GM12892 (cell line): ENCODE measurements around the gene NHLRC3. TPM values are rescaled to one million over a fixed set of nuclear protein-coding genes. Genes with fewer than 3 reads are reported as not detected.
A peak's percentile ranks its signal among the peaks of the same experiment; 100 is the strongest.
"Not testable (repeated sequence)": the region's sequence is repeated elsewhere in the genome, so short reads cannot be mapped to it uniquely, and the experiment has no call there.

ENCODE experiments used
- DNase-seq: peaks from one replicate; pipeline ENCODE4 v3.0.0; 2011; ENCODE audit not compliant: insufficient read length
- FAIRE-seq: peaks from 2 replicates; lab custom pipeline; 2011; peaks lifted over from hg19 to GRCh38; lab: Jason Lieb, UNC
- POLR2A ChIP-seq: IDR thresholded peaks from 2 replicates; pipeline ENCODE4 v1.6.1; 2011; ENCODE audit warnings: low read depth, low read length, control low read depth
- POLR2AphosphoS5 ChIP-seq: IDR thresholded peaks from 2 replicates; pipeline ENCODE4 v1.6.1; 2011; ENCODE audit warnings: low read depth, low read length, control low read depth
- TAF1 ChIP-seq: IDR thresholded peaks from 2 replicates; pipeline ENCODE4 v1.6.1; 2011; ENCODE audit warnings: low read depth, mild to moderate bottlenecking, control low read depth, low read length, borderline replicate concordance
- polyA plus RNA-seq: library from polyadenylated mRNA; unstranded; fragments of >200 nt; gene quantifications from one replicate; pipeline ENCODE4 v1.2.1, GENCODE V29; 2012; ENCODE audit warnings: missing spikeins, inconsistent platforms; ENCODE audit not compliant: missing spikeins

Gene NHLRC3, protein sequence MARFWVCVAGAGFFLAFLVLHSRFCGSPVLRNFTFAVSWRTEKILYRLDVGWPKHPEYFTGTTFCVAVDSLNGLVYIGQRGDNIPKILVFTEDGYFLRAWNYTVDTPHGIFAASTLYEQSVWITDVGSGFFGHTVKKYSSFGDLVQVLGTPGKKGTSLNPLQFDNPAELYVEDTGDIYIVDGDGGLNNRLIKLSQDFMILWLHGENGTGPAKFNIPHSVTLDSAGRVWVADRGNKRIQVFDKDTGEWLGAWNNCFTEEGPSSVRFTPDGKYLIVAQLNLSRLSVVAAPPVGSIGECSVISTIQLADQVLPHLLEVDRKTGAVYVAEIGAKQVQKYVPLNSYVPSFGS
- 15.2 TPM for polyA plus RNA-seq

DNA sequence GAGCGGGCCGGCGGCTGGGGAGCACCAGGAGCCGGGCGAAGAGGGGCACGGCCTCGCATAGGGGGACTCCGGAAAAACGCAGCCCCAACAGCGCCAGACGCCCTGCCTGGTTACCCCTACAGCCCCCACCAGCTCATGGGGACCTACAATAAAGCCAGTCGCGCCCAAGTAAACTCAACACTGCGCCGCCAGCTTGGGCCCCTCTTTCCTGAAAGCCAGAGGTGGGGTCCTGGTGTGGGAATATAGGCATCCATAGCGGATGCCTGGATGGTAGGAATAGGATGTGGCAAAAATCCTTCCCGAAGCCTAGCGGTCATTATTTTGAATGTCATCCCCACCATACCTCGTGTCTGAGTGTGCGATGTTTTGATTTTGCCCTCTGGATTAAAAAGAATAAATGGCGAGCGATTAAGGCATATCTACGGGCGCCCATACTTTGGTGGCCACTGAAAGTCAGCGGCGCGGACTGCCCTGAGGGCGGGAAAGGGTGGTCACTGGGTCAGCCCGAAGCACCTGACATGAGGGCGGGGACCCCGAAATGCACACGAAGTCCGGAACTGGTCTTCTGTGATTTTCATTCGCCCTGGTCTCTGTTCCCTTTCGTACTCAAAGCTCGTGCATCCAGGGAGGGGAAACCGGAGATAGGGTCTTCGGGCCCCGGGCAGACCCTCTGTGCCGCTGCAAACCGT, at the start of gene NHLRC3, which contains the start of gene PROSER1:
Gene NHLRC3, plus strand, starts transcription at position 577 of the 689 bp plus-strand sequence. CDS start 184 bp downstream, outside the sequence.
Gene PROSER1, minus strand, starts transcription at position 210 of the 689 bp plus-strand sequence. CDS start 847 bp downstream, outside the sequence.
- FAIRE-seq (peak; percentile 94), DNase-seq (peak; percentile 27)
- TF ChIP-seq POLR2A (peak; percentile 68; the same call in 1 of the 2 replicates), TAF1 (peak; percentile 68; the same call in 1 of the 2 replicates), POLR2AphosphoS5 (peak; percentile 87)

DNA sequence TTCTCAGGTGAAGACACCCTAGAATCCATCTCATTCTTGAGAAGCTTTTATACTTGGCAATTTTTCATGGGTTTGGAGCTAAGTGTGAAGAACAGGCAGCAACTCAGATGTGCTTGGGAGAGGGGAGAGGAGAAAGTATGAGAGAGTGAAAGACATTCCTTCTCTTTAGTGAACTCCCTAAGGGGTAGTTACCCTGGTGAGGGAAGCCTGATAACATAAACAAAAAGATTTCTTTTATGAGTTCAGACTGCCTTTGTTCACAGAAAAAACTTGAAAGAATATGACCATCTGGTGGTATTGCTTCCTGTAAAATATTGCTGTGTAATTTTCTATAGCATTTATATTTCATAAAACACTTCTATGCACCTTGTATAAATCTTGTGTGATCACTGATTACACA, 47.6 kb upstream of the NHLRC3 start, which contains the start of gene STOML3:
Gene STOML3, minus strand, starts transcription at position 139 of the 400 bp plus-strand sequence. Its CDS starts 110 bp downstream, at position 29.
- FAIRE-seq = no peak
- TF ChIP-seq POLR2A = no peak
- no peak for DNase-seq

DNA sequence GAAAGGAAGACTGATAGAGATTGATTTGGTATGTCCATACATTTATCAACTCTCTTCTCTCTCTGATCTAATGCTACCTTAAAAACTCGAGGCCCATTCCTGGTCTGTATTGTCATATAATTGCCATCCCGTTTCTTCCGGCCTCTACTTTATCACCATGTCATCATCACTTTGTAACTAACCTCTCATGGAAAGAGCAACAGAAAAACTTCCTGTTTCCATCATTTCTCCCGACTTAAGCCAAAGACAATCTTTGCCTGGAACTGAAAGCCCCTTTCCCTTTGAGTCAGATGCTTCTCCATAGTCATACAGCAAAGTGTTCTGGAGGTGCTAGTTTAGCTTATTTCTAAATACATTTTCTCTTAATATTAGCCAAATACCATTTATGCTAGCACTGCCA, 44.9 kb upstream of the NHLRC3 start:
- TF ChIP-seq TAF1 (no peak), POLR2A (no peak), POLR2AphosphoS5 (no peak)
- FAIRE-seq (no peak), DNase-seq (no peak)

DNA sequence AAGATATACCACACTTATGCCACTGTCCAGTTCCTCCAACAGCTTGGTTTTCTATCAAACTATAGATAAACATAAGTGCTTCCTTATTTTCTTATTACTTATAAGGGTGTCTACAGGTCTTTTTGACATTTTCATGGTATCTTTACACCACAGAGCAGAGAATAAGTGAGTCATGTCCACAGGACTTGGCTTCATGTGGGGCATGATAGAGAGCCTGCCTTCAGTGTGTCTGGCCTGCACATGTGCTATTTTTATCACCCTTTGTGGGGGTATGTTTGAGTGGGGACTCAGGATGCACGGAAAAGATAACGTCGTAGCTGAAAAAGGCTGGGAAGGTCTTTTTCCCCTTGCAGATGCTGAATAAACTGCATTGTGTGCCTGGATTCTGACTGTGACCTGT, 39.5 kb upstream of the NHLRC3 start:
- FAIRE-seq (no peak), DNase-seq (no peak)
- TF ChIP-seq TAF1 (no peak), POLR2AphosphoS5 (no peak), POLR2A (no peak)

DNA sequence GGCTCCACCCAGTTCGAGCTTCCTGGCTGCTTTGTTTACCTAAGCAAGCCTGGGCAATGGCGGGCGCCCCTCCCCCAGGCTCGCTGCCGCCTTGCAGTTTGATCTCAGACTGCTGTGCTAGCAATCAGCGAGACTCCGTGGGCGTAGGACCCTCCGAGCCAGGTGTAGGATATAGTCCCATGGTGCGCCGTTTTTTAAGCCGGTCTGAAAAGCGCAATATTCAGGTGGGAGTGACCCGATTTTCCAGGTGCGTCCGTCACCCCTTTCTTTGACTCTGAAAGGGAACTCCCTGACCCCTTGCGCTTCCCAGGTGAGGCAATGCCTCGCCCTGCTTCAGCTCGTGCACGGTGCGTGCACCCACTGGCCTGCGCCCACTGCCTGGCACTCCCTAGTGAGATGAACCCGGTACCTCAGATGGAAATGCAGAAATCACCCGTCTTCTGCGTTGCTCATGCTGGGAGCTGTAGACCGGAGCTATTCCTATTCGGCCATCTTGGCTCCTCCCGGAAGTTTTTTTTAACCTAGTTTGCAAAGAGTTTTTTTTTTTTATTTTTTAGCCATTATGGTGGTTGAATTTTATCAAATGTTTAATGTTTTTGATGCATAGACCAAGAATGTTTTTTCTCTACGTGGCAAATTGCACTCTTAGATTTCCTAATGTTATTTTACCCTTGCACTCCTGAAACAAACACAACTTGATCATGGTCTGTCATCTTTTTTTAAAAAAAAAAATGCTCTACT, 31.7 kb upstream of the NHLRC3 start:
- not testable (repeated sequence) for DNase-seq, FAIRE-seq

DNA sequence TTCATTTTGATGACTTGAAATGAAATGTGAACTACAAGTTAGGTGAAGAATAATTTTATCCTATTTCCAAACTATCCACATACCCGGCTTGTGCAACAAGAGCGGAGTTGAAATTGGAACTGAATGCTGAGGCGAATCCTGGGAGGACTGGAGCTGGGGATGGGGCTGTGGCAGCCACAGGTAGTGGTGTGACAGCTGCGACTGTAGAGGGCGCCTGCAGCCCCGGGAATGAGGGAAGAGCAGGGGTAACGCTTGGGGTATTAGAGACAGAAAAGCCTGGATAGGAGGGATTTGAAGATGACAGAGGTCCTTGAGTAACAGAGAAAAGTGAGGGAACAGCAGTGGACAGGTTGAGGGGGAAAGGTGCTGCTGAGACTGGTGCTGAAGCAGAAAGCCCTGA, 25.6 kb upstream of the NHLRC3 start:
- DNase-seq (no peak), FAIRE-seq (no peak)
- no peak for TF ChIP-seq TAF1
- no peak for TF ChIP-seq POLR2AphosphoS5
- TF ChIP-seq POLR2A = no peak

DNA sequence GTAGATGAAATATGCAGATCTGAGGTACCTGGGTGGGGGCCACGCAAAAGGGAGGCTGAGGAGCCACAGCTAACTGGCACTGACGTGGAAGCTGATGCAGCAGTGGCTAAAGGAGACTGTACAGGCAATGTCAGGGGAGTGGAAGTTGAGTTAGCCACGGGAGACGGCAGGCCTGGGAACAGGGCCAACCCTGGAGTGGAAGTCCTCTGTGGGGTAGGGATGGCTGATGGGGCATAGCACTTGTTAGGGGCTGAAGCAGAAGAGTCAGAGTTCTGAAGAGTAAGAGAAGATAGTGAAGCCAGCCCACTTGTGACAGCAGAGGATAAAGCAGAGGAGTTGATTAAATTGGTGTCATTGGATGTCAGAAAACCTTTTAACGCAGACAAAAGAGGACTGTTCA, 24.8 kb upstream of the NHLRC3 start:
- DNase-seq (no peak), FAIRE-seq (no peak)
- TF ChIP-seq POLR2A (no peak), TAF1 (no peak), POLR2AphosphoS5 (no peak)

DNA sequence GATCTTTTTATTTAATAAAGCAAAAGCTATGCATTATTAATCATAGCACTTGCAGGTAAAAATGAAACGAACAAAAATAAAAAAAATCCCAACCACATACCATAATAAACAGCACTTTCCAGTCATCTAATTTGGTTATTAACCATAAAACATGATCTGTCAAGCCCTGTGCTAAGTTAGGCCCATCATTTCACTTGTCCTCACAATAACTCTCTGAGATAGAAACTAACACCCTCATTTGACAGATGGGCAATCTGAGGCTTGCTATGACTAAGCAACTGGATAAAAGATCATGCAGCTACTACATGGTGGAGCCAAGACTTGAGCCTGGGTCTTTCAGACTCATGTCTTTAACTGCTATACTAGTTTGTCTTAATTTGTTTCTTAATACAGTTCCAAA, 22.2 kb upstream of the NHLRC3 start:
- peak; percentile 66 for FAIRE-seq
- DNase-seq = no peak
- TF ChIP-seq POLR2AphosphoS5 (no peak), POLR2A (no peak), TAF1 (no peak)

DNA sequence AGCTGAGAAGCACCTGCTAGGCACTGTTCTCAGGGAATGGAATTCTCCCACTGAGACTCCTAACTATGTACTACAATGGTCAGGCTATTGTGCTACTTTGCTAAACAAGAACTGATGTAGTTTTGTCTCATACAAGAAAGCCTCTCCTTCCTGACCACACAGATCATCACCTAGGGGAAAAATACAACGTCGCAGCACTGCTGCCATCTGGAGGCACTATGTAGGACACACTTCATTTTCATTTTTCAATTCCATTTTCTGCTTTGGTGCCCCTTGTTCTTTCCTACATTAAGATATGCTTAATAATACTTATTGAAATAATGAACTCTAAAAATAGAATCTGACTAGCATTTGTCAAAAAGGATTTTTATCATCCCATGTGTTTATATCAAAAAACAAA, 21.5 kb upstream of the NHLRC3 start:
- FAIRE-seq = peak; percentile 79
- no peak for DNase-seq
- TF ChIP-seq TAF1 (no peak), POLR2A (no peak), POLR2AphosphoS5 (no peak)

DNA sequence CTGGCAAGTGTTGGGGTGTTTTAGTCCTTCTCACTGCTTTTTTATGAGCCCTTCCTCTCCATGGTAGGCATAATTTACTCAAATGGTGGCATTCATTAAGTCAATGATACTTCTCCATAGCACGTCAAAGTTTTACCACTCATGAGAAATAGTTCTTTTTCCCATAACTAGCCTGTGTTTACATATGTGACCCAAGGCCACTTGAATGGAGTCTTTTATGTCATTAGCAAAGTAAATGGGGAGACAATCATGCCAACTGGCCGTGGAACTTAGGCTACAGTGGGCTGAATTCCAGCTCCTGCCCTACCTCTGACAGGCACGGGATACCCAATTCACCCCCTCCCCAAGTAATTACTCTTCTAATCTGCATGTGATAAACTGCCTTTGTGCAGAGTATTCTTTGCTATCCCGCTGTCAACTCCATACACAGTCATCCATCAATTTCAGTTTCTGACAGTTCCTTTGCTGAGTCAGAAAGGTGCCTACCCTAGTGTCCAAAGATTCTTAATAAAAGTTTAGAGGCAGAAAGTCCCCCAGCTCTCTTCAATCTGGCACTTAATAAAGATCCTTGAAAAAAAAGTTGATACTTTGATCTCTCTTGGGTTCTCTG, 17.3 kb upstream of the NHLRC3 start:
- FAIRE-seq (no peak), DNase-seq (no peak)
- TF ChIP-seq POLR2A (no peak), POLR2AphosphoS5 (no peak), TAF1 (no peak)

DNA sequence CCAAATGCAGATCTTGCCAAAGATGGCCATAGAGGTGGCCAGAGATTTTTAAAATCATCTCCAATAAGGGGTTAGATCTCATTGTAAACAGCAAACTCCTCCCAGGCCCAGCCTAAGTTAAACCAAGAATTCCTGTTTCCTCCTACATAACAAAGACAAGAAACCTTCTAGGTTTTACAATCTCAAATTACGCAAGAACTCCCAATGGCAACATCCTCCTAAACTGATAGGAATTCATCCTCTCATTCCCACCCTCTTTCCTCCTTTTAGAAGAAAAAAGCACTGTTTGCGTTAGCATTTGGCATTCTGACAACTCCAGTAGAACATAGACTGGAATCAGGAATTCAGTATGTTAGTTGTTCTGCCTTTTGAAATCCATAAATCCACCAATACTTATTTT, 14.9 kb upstream of the NHLRC3 start:
- DNase-seq (no peak), FAIRE-seq (no peak)
- TF ChIP-seq POLR2A (no peak), TAF1 (no peak), POLR2AphosphoS5 (no peak)
